ENCODE data around the gene SYNGR3.

DNA sequence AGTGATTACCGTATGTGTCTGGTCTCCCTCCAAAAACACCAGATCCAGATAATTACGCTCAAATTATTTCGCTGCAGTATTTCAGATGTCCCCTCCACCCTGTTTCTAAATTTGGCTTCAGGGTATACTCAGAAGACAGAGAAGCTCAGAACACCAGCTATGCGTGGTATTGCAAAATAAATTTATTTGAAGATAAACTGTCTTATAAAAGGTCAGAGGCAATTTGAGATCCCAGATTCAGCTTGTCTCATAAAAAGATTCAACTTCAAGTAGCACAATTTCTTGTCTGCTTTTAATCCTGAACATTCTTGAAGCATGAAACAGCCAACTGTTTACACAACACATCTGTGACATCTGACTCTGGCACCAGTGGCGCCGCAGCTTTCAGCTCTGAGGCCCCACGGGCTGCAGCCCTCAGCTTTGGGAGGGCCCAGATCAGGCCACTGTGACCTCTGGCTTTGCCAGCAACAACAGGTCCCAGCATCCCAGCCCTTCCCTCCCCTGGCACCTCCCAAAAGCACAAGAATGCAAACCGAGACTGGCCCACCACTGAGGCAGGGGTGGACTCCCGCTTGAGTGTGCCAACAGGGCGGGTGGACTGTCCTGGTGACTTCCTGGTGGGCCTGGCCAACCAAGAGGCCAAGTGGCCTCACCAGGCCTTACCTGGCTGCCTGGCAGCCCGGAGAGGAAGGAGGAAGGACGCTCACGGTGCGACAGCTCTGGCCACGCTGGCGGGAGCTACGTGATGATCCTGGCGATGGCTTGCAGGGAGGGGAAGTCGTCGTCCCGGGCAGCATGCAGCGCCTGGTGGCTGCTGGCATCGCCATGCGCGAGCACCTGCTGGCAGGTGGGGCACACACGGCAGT is 8.0 kb downstream of the SYNGR3 start:
- TF ChIP-seq, protein P1, sequence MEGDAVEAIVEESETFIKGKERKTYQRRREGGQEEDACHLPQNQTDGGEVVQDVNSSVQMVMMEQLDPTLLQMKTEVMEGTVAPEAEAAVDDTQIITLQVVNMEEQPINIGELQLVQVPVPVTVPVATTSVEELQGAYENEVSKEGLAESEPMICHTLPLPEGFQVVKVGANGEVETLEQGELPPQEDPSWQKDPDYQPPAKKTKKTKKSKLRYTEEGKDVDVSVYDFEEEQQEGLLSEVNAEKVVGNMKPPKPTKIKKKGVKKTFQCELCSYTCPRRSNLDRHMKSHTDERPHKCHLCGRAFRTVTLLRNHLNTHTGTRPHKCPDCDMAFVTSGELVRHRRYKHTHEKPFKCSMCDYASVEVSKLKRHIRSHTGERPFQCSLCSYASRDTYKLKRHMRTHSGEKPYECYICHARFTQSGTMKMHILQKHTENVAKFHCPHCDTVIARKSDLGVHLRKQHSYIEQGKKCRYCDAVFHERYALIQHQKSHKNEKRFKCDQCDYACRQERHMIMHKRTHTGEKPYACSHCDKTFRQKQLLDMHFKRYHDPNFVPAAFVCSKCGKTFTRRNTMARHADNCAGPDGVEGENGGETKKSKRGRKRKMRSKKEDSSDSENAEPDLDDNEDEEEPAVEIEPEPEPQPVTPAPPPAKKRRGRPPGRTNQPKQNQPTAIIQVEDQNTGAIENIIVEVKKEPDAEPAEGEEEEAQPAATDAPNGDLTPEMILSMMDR (IDR thresholded peaks at IDR 0.05): no peak
- TF ChIP-seq POLR2A (IDR thresholded peaks at IDR 0.05) (no peak), EP300 (IDR thresholded peaks at IDR 0.05; ENCODE audit: low read depth) (no peak)
